Measurements from ENCODE around the gene ASF1A. TPM values are rescaled to one million over a fixed set of nuclear protein-coding genes. Genes with fewer than 3 reads are reported as not detected.

ASF1A gene
- total RNA-seq, 1 donor from 2014 or later, result 33.4 TPM

DNA sequence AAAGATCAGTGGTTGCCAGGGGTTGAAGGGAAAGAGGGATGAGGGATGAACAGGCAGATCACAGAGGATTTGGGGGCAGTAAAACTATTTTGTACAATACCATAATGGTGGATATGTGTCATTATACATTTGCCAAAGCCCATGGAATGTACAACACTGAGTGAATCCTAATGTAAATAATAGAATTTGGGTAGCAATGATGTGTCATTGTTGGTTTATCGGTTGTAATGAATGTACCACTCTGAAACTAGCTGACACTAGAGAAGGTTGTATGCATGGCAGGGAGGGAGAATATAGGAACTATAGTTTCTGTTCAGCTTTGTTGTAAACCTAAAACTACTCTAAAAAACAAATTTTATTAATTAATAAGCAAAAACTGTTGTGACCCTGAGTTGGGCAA is 17.8 kb upstream of the ASF1A start:
- H3K4me1 Mint-ChIP-seq (ENCODE audit: unreplicated experiment), result peaks cover 21% of the 10 kb centered on the region
- no peak overlapping the region for H3K4me3 Mint-ChIP-seq (ENCODE audit: unreplicated experiment)
- TF ChIP-seq, protein P1, sequence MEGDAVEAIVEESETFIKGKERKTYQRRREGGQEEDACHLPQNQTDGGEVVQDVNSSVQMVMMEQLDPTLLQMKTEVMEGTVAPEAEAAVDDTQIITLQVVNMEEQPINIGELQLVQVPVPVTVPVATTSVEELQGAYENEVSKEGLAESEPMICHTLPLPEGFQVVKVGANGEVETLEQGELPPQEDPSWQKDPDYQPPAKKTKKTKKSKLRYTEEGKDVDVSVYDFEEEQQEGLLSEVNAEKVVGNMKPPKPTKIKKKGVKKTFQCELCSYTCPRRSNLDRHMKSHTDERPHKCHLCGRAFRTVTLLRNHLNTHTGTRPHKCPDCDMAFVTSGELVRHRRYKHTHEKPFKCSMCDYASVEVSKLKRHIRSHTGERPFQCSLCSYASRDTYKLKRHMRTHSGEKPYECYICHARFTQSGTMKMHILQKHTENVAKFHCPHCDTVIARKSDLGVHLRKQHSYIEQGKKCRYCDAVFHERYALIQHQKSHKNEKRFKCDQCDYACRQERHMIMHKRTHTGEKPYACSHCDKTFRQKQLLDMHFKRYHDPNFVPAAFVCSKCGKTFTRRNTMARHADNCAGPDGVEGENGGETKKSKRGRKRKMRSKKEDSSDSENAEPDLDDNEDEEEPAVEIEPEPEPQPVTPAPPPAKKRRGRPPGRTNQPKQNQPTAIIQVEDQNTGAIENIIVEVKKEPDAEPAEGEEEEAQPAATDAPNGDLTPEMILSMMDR (IDR thresholded peaks at IDR 0.05; ENCODE audit: unreplicated experiment), result no peak
- peaks cover 14% of the 10 kb centered on the region for H3K36me3 Mint-ChIP-seq (ENCODE audit: low read depth, unreplicated experiment)
- peaks cover 4% of the 10 kb centered on the region for H3K27me3 Mint-ChIP-seq (ENCODE audit: unreplicated experiment)
- DNase-seq (ENCODE audit: low spot score), result no peak
- no peaks in the 10 kb centered on the region for H3K9me3 Mint-ChIP-seq (ENCODE audit: unreplicated experiment)
- H3K27ac Mint-ChIP-seq (ENCODE audit: unreplicated experiment), result no peak overlapping the region

DNA sequence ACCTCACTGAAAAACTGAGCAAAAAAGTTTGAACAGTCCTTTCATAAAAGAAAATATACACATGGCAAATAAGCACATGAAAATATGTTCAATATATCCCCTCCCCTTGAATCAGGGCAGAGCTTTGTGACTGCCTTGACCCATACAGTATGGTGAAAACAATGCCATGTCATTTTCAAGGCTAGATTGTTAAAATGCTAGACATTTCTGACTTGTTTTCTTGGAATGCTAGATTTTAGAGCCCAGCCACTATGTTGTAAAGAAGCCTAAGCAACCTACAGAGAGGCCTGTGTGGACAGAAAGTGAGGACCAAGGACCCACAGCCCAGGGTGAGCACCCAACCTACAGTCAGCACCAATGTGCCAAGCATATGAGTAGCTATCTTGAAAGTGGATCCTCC is 17.1 kb upstream of the ASF1A start:
- Mint-ChIP-seq H3K27ac (ENCODE audit: unreplicated experiment) (no peak overlapping the region), H3K4me1 (ENCODE audit: unreplicated experiment) (peaks cover 18% of the 10 kb centered on the region), H3K27me3 (ENCODE audit: unreplicated experiment) (peaks cover 4% of the 10 kb centered on the region), H3K36me3 (ENCODE audit: low read depth, unreplicated experiment) (peaks cover 11% of the 10 kb centered on the region), H3K4me3 (ENCODE audit: unreplicated experiment) (no peak overlapping the region), H3K9me3 (ENCODE audit: unreplicated experiment) (no peaks in the 10 kb centered on the region)
- DNase-seq (ENCODE audit: low spot score), result no peak
- TF ChIP-seq, protein P1 (IDR thresholded peaks at IDR 0.05; ENCODE audit: unreplicated experiment), result no peak

DNA sequence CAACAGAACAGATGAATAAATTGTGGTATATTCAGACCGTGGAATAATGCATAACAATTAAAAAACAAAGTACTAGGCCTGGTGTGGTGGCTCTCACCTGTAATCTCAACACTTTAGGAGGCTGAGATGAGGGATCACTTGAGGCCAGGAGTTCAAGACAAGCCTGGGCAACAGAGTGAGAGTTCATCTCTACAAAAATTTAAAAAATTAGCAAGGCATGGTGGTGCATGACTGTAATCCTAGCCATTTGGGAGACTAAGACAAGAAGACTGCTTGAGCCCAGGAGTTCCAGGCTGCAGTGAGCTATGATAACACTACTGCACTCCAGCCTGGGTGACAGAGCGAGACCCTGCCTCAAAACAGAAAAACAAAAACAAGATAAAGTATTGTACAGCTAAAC is 16.1 kb upstream of the ASF1A start:
- Mint-ChIP-seq H3K36me3 (ENCODE audit: low read depth, unreplicated experiment) (peaks cover 7% of the 10 kb centered on the region), H3K27ac (ENCODE audit: unreplicated experiment) (no peak overlapping the region), H3K4me3 (ENCODE audit: unreplicated experiment) (no peak overlapping the region), H3K27me3 (ENCODE audit: unreplicated experiment) (peaks cover 4% of the 10 kb centered on the region), H3K4me1 (ENCODE audit: unreplicated experiment) (peaks cover 27% of the 10 kb centered on the region), H3K9me3 (ENCODE audit: unreplicated experiment) (no peaks in the 10 kb centered on the region)
- TF ChIP-seq, protein P1 (IDR thresholded peaks at IDR 0.05; ENCODE audit: unreplicated experiment), result no peak
- no peak for DNase-seq (ENCODE audit: low spot score)

DNA sequence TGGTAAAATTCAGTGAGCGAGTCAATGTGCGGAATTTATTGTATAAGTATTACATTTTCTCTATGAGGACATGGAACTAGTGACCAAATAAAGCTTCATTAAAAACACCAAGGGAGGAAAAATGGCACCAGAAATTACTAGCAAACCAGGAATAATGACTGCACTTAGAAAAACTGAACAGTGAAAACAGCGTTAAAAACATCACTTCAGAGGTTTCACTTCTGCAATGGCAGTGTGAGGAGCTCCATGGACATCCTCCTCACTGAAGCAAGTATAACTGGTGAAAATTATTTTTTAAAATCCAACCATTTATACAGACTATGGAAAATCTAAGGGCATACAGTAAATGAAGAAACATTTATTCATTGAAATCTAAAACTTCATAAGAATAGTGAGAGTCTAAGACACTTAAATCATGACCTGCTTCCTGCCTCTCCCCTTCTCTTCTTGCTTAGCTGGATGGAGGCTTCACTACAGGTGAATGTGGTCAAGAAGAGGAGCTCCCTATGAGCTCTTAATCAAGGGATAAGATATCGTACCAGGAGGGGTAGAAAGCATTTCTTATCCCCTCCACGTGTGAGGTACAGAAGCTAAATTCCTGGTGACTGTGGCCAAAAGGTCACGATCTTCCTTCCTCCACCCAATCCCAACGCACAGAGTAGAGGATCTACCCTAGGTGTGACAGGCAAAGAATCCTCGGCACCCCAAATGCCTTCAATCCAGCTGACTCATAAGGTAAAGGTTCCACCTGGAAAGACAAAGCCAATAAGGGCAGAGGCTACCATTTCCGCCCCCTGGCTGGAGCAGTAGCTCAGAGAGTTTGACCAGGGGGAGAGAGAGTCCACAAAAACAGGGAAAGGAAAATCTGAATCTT is 12.3 kb upstream of the ASF1A start:
- H3K27me3 Mint-ChIP-seq (ENCODE audit: unreplicated experiment), result peaks cover 4% of the 10 kb centered on the region
- no peak overlapping the region for H3K4me3 Mint-ChIP-seq (ENCODE audit: unreplicated experiment)
- H3K9me3 Mint-ChIP-seq (ENCODE audit: unreplicated experiment), result no peaks in the 10 kb centered on the region
- peaks cover 35% of the 10 kb centered on the region for H3K4me1 Mint-ChIP-seq (ENCODE audit: unreplicated experiment)
- no peak overlapping the region for H3K27ac Mint-ChIP-seq (ENCODE audit: unreplicated experiment)
- no peak for DNase-seq (ENCODE audit: low spot score)
- no peaks in the 10 kb centered on the region for H3K36me3 Mint-ChIP-seq (ENCODE audit: low read depth, unreplicated experiment)
- TF ChIP-seq, protein P1 (IDR thresholded peaks at IDR 0.05; ENCODE audit: unreplicated experiment), result no peak

DNA sequence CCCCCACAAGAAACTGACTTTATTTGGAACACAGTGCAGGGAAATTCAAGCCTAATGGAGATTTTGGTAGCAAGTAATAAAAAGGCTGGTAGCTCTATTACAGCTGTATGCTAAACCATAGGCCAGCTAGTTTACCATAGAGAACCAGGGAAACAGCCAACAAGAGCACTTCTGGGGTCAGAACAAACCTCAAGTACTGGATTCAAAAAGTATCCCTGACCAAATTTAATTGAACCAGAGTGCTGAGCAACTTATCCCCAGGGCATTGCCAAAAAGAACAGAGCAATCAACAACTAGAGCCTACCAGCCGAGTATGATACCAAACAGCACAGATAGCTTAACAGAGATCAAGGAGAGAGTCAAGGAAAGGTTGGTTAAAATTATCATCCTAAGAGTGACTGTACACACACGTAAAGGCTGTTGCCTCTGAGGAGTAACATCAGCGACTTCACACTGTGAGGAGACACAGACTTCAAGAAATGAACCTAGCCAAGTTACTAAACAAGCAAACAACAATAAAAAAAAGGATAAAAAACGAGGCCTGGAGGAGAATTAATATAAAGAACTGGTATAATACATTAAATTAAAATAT is 11.5 kb upstream of the ASF1A start:
- H3K27ac Mint-ChIP-seq (ENCODE audit: unreplicated experiment), result no peak overlapping the region

More for the DNA sequence above, 11.5 kb upstream of the ASF1A start:
- DNase-seq (ENCODE audit: low spot score), result no peak
- TF ChIP-seq, protein P1 (IDR thresholded peaks at IDR 0.05; ENCODE audit: unreplicated experiment), result no peak
- Mint-ChIP-seq H3K4me3 (ENCODE audit: unreplicated experiment) (no peak overlapping the region), H3K4me1 (ENCODE audit: unreplicated experiment) (peaks cover 35% of the 10 kb centered on the region), H3K36me3 (ENCODE audit: low read depth, unreplicated experiment) (no peaks in the 10 kb centered on the region), H3K27me3 (ENCODE audit: unreplicated experiment) (peaks cover 4% of the 10 kb centered on the region), H3K9me3 (ENCODE audit: unreplicated experiment) (no peaks in the 10 kb centered on the region)
